ENCODE measurements around the gene GOLGA6L1. TPM values are rescaled to one million over a fixed set of nuclear protein-coding genes. Genes with fewer than 3 reads are reported as not detected.
"Not testable (repeated sequence)": the region's sequence is repeated elsewhere in the genome, so short reads cannot be mapped to it uniquely, and the experiment has no call there.

The GOLGA6L1 gene
- under 1 TPM in 2 of 12 donors, not detected in 10; 0.07 to 0.08 TPM for polyA plus RNA-seq (ENCODE audit: insufficient read length in 12 of 12)
- long read RNA-seq, donor 1, result 0 reads
- long read RNA-seq, donor 2, result 0 reads
- long read RNA-seq, donor 3, result 0 reads
- long read RNA-seq, donor 4, result 0 reads
- long read RNA-seq, donor 5, result 0 reads
- long read RNA-seq, donor 6, result 0 reads
- long read RNA-seq, donor 7, result 0 reads
- long read RNA-seq, donor 8, result 0 reads
- long read RNA-seq, donor 9, result 0 reads
- long read RNA-seq, donor 10, result 0 reads
- long read RNA-seq, donor 11, result 0 reads

- DNase-seq, result not testable (repeated sequence)
Measured at GRCh38 chr15:23136722-23137121, at the start of gene GOLGA6L1. GOLGA6L1 (minus strand) TSS chr15:23136822; CDS start chr15:23136731, 91 bp downstream.

GRCh38 chr15:23181201-23181600 lies 44.6 kb upstream of the GOLGA6L1 start:
- DNase-seq, result not testable (repeated sequence)

- not testable (repeated sequence) for DNase-seq
Measured at GRCh38 chr15:23180547-23180927, 43.9 kb upstream of the GOLGA6L1 start.

- DNase-seq, result not testable (repeated sequence)
Measured at GRCh38 chr15:23179768-23180546, 43.3 kb upstream of the GOLGA6L1 start.

GRCh38 chr15:23176683-23177082 lies 40.1 kb upstream of the GOLGA6L1 start:
- not testable (repeated sequence) for DNase-seq

GRCh38 chr15:23175606-23176005 lies 39.0 kb upstream of the GOLGA6L1 start:
- not testable (repeated sequence) for DNase-seq

GRCh38 chr15:23174609-23175140 lies 38.1 kb upstream of the GOLGA6L1 start:
- DNase-seq, result not testable (repeated sequence)

GRCh38 chr15:23132787-23133186 lies 3.8 kb downstream of the GOLGA6L1 start:
- DNase-seq, result not testable (repeated sequence)

- DNase-seq, result no peak
Measured at GRCh38 chr15:23118208-23118607, 18.4 kb downstream of the GOLGA6L1 start.

- DNase-seq, result no peak
Measured at GRCh38 chr15:23095796-23096195, 40.8 kb downstream of the GOLGA6L1 start.

- no peak for DNase-seq
Measured at GRCh38 chr15:23083115-23083514, 53.5 kb downstream of the GOLGA6L1 start.

GRCh38 chr15:23081996-23082737 lies 54.5 kb downstream of the GOLGA6L1 start:
- not testable (repeated sequence) for DNase-seq

- no peak for DNase-seq
Measured at GRCh38 chr15:23081271-23081670, 55.4 kb downstream of the GOLGA6L1 start.

GRCh38 chr15:23079766-23080165 lies 56.9 kb downstream of the GOLGA6L1 start:
- DNase-seq, result no peak

Other genes starting within 250 kb of the GOLGA6L1 start
- gene CYFIP1, start 156.5 kb downstream of the GOLGA6L1 start, polyA plus RNA-seq (ENCODE audit: insufficient read length in 12 of 12), result 10 to 100 TPM in 11 of 12 donors, not detected in 1; 45.7 to 86.4 (median 54.5) TPM
- gene TUBGCP5, start 97.3 kb downstream of the GOLGA6L1 start, polyA plus RNA-seq (ENCODE audit: insufficient read length in 12 of 12), result 10 to 100 TPM in 10 of 12 donors, 1 to 10 TPM in 1, not detected in 1; 9.7 to 31.5 (median 16.2) TPM
- gene GOLGA6L26, start 197.4 kb upstream of the GOLGA6L1 start, polyA plus RNA-seq (ENCODE audit: insufficient read length in 12 of 12), result not detected
- 1 to 10 TPM in 3 of 12 donors, under 1 TPM in 7, not detected in 2; 0.37 to 2.0 (median 0.61) TPM for gene GOLGA8S, start 217.9 kb upstream of the GOLGA6L1 start, polyA plus RNA-seq (ENCODE audit: insufficient read length in 12 of 12)

Data from muscle of arm (tissue), 14 donors.